ENCODE data around the gene SLF2. TPM values are rescaled to one million over a fixed set of nuclear protein-coding genes. Genes with fewer than 3 reads are reported as not detected.
"Not testable (repeated sequence)": the region's sequence is repeated elsewhere in the genome, so short reads cannot be mapped to it uniquely, and the experiment has no call there.

SLF2 gene
- total RNA-seq, 2 experiments from 2014 or later, result 29.3 to 30.3 TPM

DNA sequence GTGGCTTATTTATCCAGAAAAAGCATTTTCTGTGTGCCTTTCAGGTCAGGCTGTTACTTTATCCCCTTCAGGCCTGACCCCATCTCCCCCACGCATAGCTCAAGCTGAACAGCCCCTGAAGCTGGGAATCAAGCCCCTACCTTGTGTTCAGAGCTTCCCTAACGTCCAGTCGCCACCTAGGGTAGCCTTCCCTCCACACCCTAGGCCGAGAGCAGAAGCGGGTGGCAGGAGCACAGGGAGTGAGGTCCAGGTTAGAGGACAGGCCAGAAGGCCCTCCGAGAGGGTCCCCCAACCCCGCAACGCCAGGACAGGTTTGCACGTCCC, 56.1 kb downstream of the SLF2 start:
- H3K4me1 Mint-ChIP-seq (ENCODE audit: low read depth), result peaks cover 8% of the 10 kb centered on the region
- peak overlapping the region; percentile 59 for H3K4me3 Mint-ChIP-seq
- no peaks in the 10 kb centered on the region for H3K27me3 Mint-ChIP-seq (ENCODE audit: low read depth)
- no peaks in the 10 kb centered on the region for H3K36me3 Mint-ChIP-seq (ENCODE audit: low read depth)
- DNase-seq, result no peak
- intact Hi-C loops (cut with micrococcal nuclease), result loop anchor here (5.0 kb wide), 1 partner anchor 43 kb away; no protein-coding TSS in a partner anchor
- no peak overlapping the region for H3K27ac Mint-ChIP-seq
- no peaks in the 10 kb centered on the region for H3K9me3 Mint-ChIP-seq
- CTCF ChIA-PET, result interaction anchor here (0.8 to 1.0 kb wide), 5 partner anchors 10 to 45 kb away, joined by 3 to 8 read pairs (median 3); no protein-coding TSS in a partner anchor

- Mint-ChIP-seq H3K36me3 (ENCODE audit: low read depth) (no peaks in the 10 kb centered on the region), H3K27me3 (ENCODE audit: low read depth) (no peaks in the 10 kb centered on the region), H3K9me3 (no peaks in the 10 kb centered on the region), H3K4me1 (ENCODE audit: low read depth) (peaks cover 8% of the 10 kb centered on the region), H3K4me3 (peak within 1 kb of the TSS; percentile 59), H3K27ac (no peak within 1 kb of the TSS)
- intact Hi-C loops (cut with micrococcal nuclease), result loop anchor here (5.0 kb wide), 1 partner anchor 43 kb away; no protein-coding TSS in a partner anchor
- CTCF ChIA-PET, result interaction anchor here (0.8 to 1.0 kb wide), 3 partner anchors 10 to 45 kb away, joined by 3 to 8 read pairs (median 3); no protein-coding TSS in a partner anchor
- peak; percentile 32 for DNase-seq
These were observed 56.7 kb downstream of the SLF2 start, which contains the start of gene SEMA4G for GRCh38 chr10:100969187-100970075. Gene SEMA4G (plus strand): TSS chr10:100969504. CDS start chr10:100972913, 3,409 bp downstream.

- Mint-ChIP-seq H3K27ac (no peak overlapping the region), H3K4me3 (peak overlapping the region; percentile 59), H3K36me3 (ENCODE audit: low read depth) (no peaks in the 10 kb centered on the region), H3K4me1 (ENCODE audit: low read depth) (peaks cover 8% of the 10 kb centered on the region), H3K9me3 (no peaks in the 10 kb centered on the region), H3K27me3 (ENCODE audit: low read depth) (no peaks in the 10 kb centered on the region)
- DNase-seq, result no peak
- intact Hi-C loops (cut with micrococcal nuclease), result no loop called here
- CTCF ChIA-PET, result no interaction called here
These were observed 57.5 kb downstream of the SLF2 start for GRCh38 chr10:100970076-100970913.

DNA sequence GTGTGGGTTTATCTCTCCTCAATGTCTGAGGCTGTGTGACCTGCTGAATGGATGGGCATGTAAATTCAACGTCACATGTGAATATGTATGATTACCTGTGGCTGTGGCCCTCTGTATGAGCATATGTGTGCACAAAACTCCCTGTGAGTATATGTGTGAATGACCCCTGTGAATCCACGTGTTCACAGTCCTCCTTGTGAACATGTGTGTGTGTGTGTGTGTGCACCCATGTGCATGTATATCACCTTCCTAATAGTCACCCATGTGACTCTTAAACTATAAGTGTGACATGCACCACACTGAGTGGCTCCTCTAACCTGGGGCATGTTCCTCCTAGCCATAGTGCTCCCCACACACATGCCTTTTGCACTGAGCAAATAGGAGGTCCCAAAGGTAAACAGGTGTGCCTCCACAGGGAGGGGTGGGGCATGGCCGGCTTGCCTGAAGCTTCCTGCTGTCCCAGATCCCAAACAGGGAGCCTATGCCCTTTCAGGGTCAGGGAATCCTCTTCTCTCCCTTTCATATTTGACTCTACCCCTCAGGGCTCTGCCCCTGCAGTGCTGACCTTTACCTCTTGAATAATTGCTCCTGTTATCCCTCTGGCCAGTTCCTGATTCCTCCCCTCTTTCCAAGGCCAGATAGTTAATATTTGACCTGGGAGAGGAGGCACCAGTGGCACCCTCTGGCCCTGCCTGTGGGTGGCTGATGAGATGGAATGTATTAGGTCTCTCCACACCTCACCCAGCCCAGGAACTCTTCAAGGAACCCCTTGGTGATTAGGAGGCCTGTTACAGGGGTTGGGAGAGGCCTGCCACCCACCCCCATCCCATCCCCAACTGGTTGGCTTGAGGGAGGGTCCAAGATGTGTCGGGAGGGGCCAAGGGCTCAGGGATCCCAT, 58.4 kb downstream of the SLF2 start:
- Mint-ChIP-seq H3K27me3 (ENCODE audit: low read depth) (no peaks in the 10 kb centered on the region), H3K9me3 (no peaks in the 10 kb centered on the region), H3K36me3 (ENCODE audit: low read depth) (no peaks in the 10 kb centered on the region), H3K4me3 (no peak overlapping the region), H3K4me1 (ENCODE audit: low read depth) (peaks cover 8% of the 10 kb centered on the region), H3K27ac (no peak overlapping the region)
- no peak for DNase-seq
- intact Hi-C loops (cut with micrococcal nuclease), result no loop called here
- CTCF ChIA-PET, result interaction anchor here (1.1 kb wide), 1 partner anchor 26 kb away, joined by 4 read pairs; no protein-coding TSS in a partner anchor

GRCh38 chr10:100972115-100972903, 59.5 kb downstream of the SLF2 start:
- H3K9me3 Mint-ChIP-seq, result no peaks in the 10 kb centered on the region
- H3K27ac Mint-ChIP-seq, result no peak overlapping the region
- CTCF ChIA-PET, result interaction anchor here (1.1 to 1.6 kb wide), 2 partner anchors 25 to 26 kb away, joined by 4 read pairs; no protein-coding TSS in a partner anchor
- no peak for DNase-seq
- no peaks in the 10 kb centered on the region for H3K36me3 Mint-ChIP-seq (ENCODE audit: low read depth)
- intact Hi-C loops (cut with micrococcal nuclease), result no loop called here
- no peaks in the 10 kb centered on the region for H3K27me3 Mint-ChIP-seq (ENCODE audit: low read depth)
- H3K4me1 Mint-ChIP-seq (ENCODE audit: low read depth), result peaks cover 8% of the 10 kb centered on the region
- H3K4me3 Mint-ChIP-seq, result no peak overlapping the region

DNA sequence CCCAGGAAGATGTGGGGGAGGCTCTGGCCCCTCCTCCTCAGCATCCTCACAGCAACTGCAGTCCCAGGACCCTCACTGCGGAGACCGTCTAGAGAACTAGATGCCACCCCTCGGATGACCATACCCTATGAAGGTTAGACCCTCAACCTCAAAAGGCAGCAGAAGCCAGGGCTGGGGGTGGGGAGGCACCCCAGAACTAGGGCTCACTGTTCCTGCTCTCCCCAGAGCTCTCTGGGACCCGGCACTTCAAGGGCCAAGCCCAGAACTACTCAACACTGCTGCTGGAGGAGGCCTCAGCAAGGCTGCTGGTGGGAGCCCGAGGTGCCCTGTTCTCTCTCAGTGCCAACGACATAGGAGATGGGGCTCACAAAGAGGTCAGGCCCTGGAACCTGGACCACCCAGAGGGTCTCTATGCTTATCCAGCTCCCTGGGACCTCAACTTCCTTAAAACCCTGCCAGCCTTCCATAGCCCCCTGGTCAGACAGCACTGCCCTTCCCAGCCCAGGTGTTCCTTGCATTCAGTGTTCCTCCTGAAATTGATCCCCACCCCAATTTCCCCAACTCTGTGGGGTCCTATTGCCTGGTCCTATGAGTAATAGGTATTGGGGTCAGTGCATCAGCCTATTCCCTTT, 60.3 kb downstream of the SLF2 start:
- CTCF ChIA-PET, result interaction anchor here (0.6 to 1.6 kb wide), 2 partner anchors 25 to 44 kb away, joined by 3 to 4 read pairs; no protein-coding TSS in a partner anchor

GRCh38 chr10:100975397-100975796, 62.6 kb downstream of the SLF2 start:
- intact Hi-C loops (cut with micrococcal nuclease); H3K4me3 Mint-ChIP-seq; H3K27ac Mint-ChIP-seq; H3K4me1 Mint-ChIP-seq (ENCODE audit: low read depth); DNase-seq; H3K27me3 Mint-ChIP-seq (ENCODE audit: low read depth); H3K9me3 Mint-ChIP-seq; H3K36me3 Mint-ChIP-seq (ENCODE audit: low read depth): not testable (repeated sequence)
- CTCF ChIA-PET, result interaction anchor here (1.2 kb wide), 1 partner anchor 23 kb away, joined by 3 read pairs; no protein-coding TSS in a partner anchor

More for the DNA sequence above, 60.3 kb downstream of the SLF2 start:
- H3K9me3 Mint-ChIP-seq, result no peaks in the 10 kb centered on the region
- H3K36me3 Mint-ChIP-seq (ENCODE audit: low read depth), result no peaks in the 10 kb centered on the region
- H3K27me3 Mint-ChIP-seq (ENCODE audit: low read depth), result no peaks in the 10 kb centered on the region
- DNase-seq, result no peak
- H3K27ac Mint-ChIP-seq, result no peak overlapping the region
- intact Hi-C loops (cut with micrococcal nuclease), result no loop called here
- H3K4me1 Mint-ChIP-seq (ENCODE audit: low read depth), result peaks cover 8% of the 10 kb centered on the region
- H3K4me3 Mint-ChIP-seq, result no peak overlapping the region

DNA sequence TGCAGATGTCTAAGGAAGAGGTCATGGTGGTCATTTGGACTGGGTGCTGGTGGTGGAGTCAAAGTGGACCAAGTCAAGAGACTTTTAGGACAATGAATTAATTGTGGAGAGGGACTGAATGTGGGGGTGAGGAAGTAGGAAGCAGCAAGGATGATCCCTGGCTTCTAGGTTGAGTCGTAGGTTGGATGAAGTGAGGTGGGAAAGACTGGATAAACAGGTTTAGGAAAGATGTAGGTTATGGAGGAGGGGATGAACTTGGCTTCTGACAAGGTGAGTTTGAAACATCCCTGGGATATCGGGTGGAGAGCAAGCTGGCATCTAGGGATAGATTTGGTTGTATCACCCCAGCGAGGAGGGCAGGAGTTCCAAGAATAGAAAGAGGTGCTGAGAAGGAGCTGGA, 64.1 kb downstream of the SLF2 start:
- Mint-ChIP-seq H3K9me3 (no peaks in the 10 kb centered on the region), H3K27ac (no peak overlapping the region), H3K36me3 (ENCODE audit: low read depth) (peaks cover 1% of the 10 kb centered on the region), H3K4me1 (ENCODE audit: low read depth) (no peaks in the 10 kb centered on the region), H3K4me3 (no peak overlapping the region), H3K27me3 (ENCODE audit: low read depth) (no peaks in the 10 kb centered on the region)
- no peak for DNase-seq
- intact Hi-C loops (cut with micrococcal nuclease), result no loop called here
- CTCF ChIA-PET, result interaction anchor here (1.0 kb wide), 1 partner anchor 21 kb away, joined by 3 read pairs; no protein-coding TSS in a partner anchor

DNA sequence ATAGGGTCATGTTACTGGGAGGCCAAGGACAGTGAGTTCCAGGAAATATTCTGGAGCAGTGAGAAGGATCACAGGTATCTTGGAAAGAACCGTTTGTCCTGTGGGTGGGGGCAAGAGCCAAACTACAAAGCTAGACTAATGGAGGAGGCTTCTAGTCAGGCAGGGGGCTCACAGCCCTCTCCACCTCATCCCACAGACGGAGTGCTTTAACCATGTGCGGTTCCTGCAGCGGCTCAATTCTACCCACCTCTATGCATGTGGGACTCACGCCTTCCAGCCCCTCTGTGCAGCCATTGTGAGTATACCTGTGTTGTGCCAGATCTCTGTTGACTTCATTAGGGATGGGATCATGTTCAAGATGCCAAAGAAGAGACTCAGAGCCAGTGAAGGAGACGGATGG, 64.7 kb downstream of the SLF2 start:
- DNase-seq, result no peak
- Mint-ChIP-seq H3K27ac (no peak overlapping the region), H3K27me3 (ENCODE audit: low read depth) (no peaks in the 10 kb centered on the region), H3K36me3 (ENCODE audit: low read depth) (peaks cover 4% of the 10 kb centered on the region), H3K9me3 (no peaks in the 10 kb centered on the region), H3K4me3 (no peak overlapping the region), H3K4me1 (ENCODE audit: low read depth) (no peaks in the 10 kb centered on the region)
- CTCF ChIA-PET, result interaction anchor here (0.6 kb wide), 1 partner anchor 42 kb away, joined by 3 read pairs; no protein-coding TSS in a partner anchor
- intact Hi-C loops (cut with micrococcal nuclease), result no loop called here

DNA sequence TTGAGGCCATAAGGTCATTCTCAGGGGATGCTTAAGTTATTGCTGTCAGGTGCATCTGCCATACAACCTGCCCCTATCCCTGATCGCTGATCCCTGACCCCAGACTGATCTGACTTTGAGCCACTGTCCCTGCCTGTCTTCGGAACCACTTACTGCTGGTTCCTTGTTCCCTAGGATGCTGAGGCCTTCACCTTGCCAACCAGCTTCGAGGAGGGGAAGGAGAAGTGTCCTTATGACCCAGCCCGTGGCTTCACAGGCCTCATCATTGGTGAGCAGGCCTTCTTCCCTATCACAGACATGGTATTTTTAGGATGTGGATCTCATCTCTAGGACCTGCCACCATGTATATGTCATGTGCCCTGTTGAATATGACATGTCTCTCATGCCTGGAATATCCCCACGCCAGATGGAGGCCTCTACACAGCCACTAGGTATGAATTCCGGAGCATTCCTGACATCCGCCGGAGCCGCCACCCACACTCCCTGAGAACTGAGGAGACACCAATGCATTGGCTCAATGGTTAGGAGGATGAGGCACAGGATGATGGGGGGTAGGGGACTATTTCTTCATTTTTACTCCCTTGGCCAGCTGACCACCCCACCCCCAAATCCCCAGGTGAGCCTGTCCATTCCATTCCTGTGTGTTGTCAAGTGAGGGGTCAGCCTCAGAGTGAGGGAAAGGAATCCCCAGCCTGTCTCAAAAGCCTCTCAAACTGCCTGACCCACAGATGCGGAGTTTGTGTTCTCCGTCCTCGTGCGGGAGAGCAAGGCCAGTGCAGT, 65.5 kb downstream of the SLF2 start:
- Mint-ChIP-seq H3K9me3 (no peaks in the 10 kb centered on the region), H3K36me3 (ENCODE audit: low read depth) (peaks cover 4% of the 10 kb centered on the region), H3K27me3 (ENCODE audit: low read depth) (no peaks in the 10 kb centered on the region), H3K27ac (no peak overlapping the region), H3K4me1 (ENCODE audit: low read depth) (no peaks in the 10 kb centered on the region), H3K4me3 (no peak overlapping the region)
- DNase-seq, result no peak
- CTCF ChIA-PET, result interaction anchor here (1.2 kb wide), 1 partner anchor 10 kb away, joined by 3 read pairs; no protein-coding TSS in a partner anchor
- intact Hi-C loops (cut with micrococcal nuclease), result no loop called here
